ENCODE measurements around the gene CHCHD5. TPM values are rescaled to one million over a fixed set of nuclear protein-coding genes. Genes with fewer than 3 reads are reported as not detected.

CHCHD5 gene
- total and polyA plus RNA-seq, 2 donors = 24.6 to 37.2 TPM

DNA sequence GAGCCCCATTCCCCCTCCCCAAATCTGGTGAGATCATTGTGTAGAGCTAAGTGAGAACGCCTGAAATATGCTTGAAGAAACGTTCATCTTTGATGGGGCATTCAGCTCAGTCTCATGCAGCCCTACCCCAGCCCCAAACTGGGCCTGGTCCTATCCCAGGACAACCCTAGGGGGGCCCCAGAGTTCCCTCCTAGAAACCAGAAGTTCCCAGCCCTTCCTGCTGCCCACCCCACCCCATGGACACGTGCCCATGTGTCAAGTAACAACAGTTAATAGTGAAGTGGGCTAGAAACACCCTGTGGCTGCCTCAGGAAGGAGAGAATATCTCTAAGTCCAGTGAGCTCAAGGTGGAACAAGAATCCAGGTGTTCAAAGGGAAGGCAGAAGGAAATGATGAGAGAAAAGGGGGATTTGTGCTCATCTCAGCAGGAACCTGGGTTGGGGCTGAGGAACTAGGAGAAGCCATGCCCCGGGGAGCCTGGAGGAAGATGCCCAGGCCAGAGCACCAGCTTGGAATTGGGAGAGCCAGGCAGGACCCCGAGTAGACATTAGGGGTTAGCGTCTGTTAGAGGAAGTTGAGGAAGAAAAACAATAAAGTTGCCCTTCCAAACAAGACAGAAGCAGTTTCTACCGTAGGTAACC, 41.2 kb downstream of the CHCHD5 start:
- Histone ChIP-seq H3K9me3 (ENCODE audit: control insufficient read depth in 2 of 2, insufficient read depth in 1 of 2, low read length in 1 of 2) (no peaks in the 10 kb centered on the region), H3K4me1 (ENCODE audit: control insufficient read depth in 2 of 2, insufficient read depth in 2 of 2, low read length in 2 of 2) (peaks cover 11 to 36% of the 10 kb centered on the region in 2 donors), H3K27me3 (ENCODE audit: control insufficient read depth in 2 of 2, insufficient read depth in 1 of 2, low read length in 1 of 2) (no peaks in the 10 kb centered on the region), H3K36me3 (ENCODE audit: control insufficient read depth in 2 of 2, insufficient read depth in 2 of 2, low read length in 1 of 2) (no peaks in the 10 kb centered on the region), H3K4me3 (ENCODE audit: low read length in 2 of 2) (no peak overlapping the region), H3K27ac (ENCODE audit: low read depth in 1 of 2, low read length in 1 of 2) (no peak overlapping the region)
- 84% methylated on average over 7 of the region's 7 CpGs for WGBS
- DNase-seq (ENCODE audit: low read depth in 6 of 9, low spot score in 9 of 9) = no peak

DNA sequence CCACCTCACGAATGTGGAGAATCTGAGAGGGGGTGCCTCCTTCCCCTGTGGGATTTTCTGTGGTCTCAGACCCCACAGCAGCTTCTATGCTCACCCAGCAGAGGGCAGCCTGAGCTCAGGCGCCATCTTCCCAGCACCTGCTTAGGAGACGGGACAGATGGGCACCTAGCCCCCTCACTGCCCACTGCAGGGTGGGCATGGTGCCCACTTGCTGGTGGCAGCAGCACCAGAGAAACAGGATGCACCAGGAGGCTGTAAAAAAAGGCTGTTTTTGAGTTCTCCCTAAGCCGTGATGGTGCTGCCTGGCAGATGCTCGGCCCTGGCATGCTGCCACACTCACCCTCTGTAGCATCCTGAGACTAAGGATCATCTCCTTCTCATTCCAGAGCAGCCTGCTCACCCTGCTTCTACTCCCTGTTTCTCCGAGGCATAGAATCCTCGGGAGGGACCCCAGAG, 42.2 kb downstream of the CHCHD5 start:
- H3K36me3 ChIP-seq (ENCODE audit: control insufficient read depth in 2 of 2, insufficient read depth in 2 of 2, low read length in 1 of 2) = no peaks in the 10 kb centered on the region
- DNase-seq (ENCODE audit: low read depth in 6 of 9, low spot score in 9 of 9) = peak in 6 of 9 donors; percentile 38 to 80 (median 52)
- peak overlapping the region in 1 of 2 donors; percentile 47 for H3K4me3 ChIP-seq (ENCODE audit: low read length in 2 of 2)
- H3K9me3 ChIP-seq (ENCODE audit: control insufficient read depth in 2 of 2, insufficient read depth in 1 of 2, low read length in 1 of 2) = no peaks in the 10 kb centered on the region
- H3K27me3 ChIP-seq (ENCODE audit: control insufficient read depth in 2 of 2, insufficient read depth in 1 of 2, low read length in 1 of 2) = no peaks in the 10 kb centered on the region
- H3K4me1 ChIP-seq (ENCODE audit: control insufficient read depth in 2 of 2, insufficient read depth in 2 of 2, low read length in 2 of 2) = peaks cover 19 to 44% of the 10 kb centered on the region in 2 donors
- peak overlapping the region; percentile 62 to 73 for H3K27ac ChIP-seq (ENCODE audit: low read depth in 1 of 2, low read length in 1 of 2)
- WGBS = 6% methylated on average over 7 of the region's 7 CpGs

DNA sequence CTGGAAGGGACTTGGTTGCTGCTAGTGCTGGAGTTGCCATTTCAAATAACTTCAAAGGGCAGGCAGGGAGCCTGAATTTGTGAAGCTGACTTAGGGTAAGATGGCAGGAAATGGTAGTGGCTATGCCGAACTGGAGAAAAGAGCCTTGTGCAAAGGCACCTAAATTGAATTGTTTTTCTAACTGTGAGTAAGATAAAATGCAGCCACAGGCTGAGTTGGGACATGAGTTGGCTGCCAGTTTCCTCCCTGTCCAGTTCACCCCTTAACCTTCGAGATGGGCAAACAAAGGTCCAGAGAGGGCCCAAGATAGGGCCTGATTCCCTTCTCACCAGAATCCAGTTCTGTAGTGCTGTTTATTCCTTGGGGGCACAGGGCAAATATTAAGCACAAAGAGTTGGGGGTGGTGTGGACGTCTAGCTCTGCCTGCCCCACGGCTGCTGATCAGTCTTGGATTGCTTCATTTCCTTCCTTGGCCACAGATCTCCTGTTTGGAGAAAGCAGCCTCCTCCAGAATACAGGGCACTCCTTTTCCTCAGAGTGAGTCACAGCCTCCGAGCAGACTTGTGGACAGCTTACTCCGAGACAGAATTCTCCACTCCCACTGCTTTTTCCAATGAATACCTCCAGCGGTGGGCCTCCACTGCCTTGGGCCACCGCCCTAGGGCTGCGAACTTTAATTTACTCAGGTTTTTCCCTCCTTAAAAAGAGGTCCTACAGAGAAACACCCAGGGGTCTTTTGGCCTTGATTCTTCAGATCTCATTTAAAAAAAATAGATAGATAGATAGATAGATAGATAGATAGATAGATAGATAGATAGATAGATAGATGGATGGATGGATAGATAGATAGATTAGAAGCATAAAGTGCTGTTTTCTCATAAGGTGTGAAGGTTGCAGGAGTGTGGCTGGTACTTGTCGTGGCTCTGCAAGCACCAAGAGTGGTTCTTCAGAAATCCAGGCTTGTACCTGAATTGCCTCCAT, 42.9 kb downstream of the CHCHD5 start:
- no peaks in the 10 kb centered on the region for H3K36me3 ChIP-seq (ENCODE audit: control insufficient read depth in 2 of 2, insufficient read depth in 2 of 2, low read length in 1 of 2)
- no peaks in the 10 kb centered on the region for H3K9me3 ChIP-seq (ENCODE audit: control insufficient read depth in 2 of 2, insufficient read depth in 1 of 2, low read length in 1 of 2)
- 75% methylated on average over 10 of the region's 10 CpGs for WGBS
- peak overlapping the region; percentile 62 to 76 for H3K27ac ChIP-seq (ENCODE audit: low read depth in 1 of 2, low read length in 1 of 2)
- H3K27me3 ChIP-seq (ENCODE audit: control insufficient read depth in 2 of 2, insufficient read depth in 1 of 2, low read length in 1 of 2) = no peaks in the 10 kb centered on the region
- H3K4me3 ChIP-seq (ENCODE audit: low read length in 2 of 2) = peak overlapping the region in 1 of 2 donors; percentile 47
- H3K4me1 ChIP-seq (ENCODE audit: control insufficient read depth in 2 of 2, insufficient read depth in 2 of 2, low read length in 2 of 2) = peaks cover 23 to 51% of the 10 kb centered on the region in 2 donors
- peak in 1 of 9 donors; percentile 28 for DNase-seq (ENCODE audit: low read depth in 6 of 9, low spot score in 9 of 9)

DNA sequence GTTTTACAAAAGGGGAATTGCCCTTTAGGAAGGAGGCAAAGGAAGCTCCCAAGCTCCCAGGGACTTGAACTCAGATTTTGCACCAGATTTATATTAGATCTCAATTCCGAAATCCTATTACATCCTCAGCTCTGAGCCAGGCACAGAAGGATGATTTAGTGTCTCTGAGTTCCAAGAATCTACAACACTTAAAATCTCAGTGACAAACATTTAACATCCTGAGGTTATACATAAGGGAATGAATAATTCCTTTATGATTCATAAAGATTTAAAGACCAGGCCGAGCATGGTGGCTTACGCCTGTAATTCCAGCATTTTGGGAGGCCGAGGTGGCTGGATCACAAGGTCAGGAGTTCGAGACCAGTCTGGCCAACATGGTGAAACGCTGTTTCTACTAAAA, 44.8 kb downstream of the CHCHD5 start:
- DNase-seq (ENCODE audit: low read depth in 6 of 9, low spot score in 9 of 9) = no peak
- Histone ChIP-seq H3K4me1 (ENCODE audit: control insufficient read depth in 2 of 2, insufficient read depth in 2 of 2, low read length in 2 of 2) (peaks cover 23 to 60% of the 10 kb centered on the region in 2 donors), H3K9me3 (ENCODE audit: control insufficient read depth in 2 of 2, insufficient read depth in 1 of 2, low read length in 1 of 2) (no peaks in the 10 kb centered on the region), H3K27ac (ENCODE audit: low read depth in 1 of 2, low read length in 1 of 2) (no peak overlapping the region), H3K27me3 (ENCODE audit: control insufficient read depth in 2 of 2, insufficient read depth in 1 of 2, low read length in 1 of 2) (no peaks in the 10 kb centered on the region), H3K36me3 (ENCODE audit: control insufficient read depth in 2 of 2, insufficient read depth in 2 of 2, low read length in 1 of 2) (no peaks in the 10 kb centered on the region), H3K4me3 (ENCODE audit: low read length in 2 of 2) (no peak overlapping the region)
- WGBS = 98% methylated on average over 6 of the region's 6 CpGs

DNA sequence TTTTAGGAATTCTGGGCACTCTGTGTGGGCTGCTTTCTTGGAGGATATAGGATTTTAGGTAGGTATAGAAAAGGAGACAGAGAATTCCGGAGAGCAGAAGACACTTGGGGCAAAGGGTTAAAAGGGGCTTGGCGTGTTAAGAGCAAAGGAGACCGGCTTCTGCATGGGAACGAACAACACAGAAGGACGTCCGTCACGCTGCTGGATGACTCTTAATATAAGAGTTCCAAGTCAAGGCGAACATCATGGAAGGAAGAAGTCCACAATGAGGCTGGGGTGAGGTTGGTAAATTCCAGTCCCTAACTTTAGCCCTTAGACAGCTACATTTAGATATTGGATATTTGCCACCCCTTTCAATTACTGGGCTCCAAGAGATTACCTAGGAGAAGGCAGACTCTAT, 45.4 kb downstream of the CHCHD5 start:
- H3K27me3 ChIP-seq (ENCODE audit: control insufficient read depth in 2 of 2, insufficient read depth in 1 of 2, low read length in 1 of 2) = no peaks in the 10 kb centered on the region
- peaks cover 23 to 62% of the 10 kb centered on the region in 2 donors for H3K4me1 ChIP-seq (ENCODE audit: control insufficient read depth in 2 of 2, insufficient read depth in 2 of 2, low read length in 2 of 2)
- DNase-seq (ENCODE audit: low read depth in 6 of 9, low spot score in 9 of 9) = no peak
- no peaks in the 10 kb centered on the region for H3K36me3 ChIP-seq (ENCODE audit: control insufficient read depth in 2 of 2, insufficient read depth in 2 of 2, low read length in 1 of 2)
- no peak overlapping the region for H3K27ac ChIP-seq (ENCODE audit: low read depth in 1 of 2, low read length in 1 of 2)
- no peaks in the 10 kb centered on the region for H3K9me3 ChIP-seq (ENCODE audit: control insufficient read depth in 2 of 2, insufficient read depth in 1 of 2, low read length in 1 of 2)
- H3K4me3 ChIP-seq (ENCODE audit: low read length in 2 of 2) = no peak overlapping the region
- 97% methylated on average over 8 of the region's 8 CpGs for WGBS

DNA sequence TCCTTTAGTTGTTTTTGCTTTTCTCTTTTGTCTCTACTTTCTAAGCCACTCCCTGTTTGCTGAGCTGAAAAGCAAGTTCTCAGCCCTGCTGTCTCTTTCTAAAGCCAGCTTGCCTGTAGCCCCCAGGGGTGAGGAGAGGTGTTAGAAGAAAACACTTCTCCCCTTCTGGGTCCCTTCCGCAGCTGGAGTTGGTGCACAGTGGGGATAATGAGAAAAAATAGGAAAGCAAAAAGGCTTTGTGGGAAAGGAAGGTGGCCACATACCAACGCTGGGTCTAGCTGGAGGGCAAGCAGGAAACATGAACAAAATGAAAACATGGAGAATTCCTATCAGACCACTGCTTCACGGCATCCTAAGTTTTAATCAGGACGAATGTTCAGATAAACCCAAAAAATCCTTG, 45.9 kb downstream of the CHCHD5 start:
- Histone ChIP-seq H3K27ac (ENCODE audit: low read depth in 1 of 2, low read length in 1 of 2) (peak overlapping the region; percentile 47 to 72), H3K4me1 (ENCODE audit: control insufficient read depth in 2 of 2, insufficient read depth in 2 of 2, low read length in 2 of 2) (peaks cover 23 to 67% of the 10 kb centered on the region in 2 donors), H3K9me3 (ENCODE audit: control insufficient read depth in 2 of 2, insufficient read depth in 1 of 2, low read length in 1 of 2) (no peaks in the 10 kb centered on the region), H3K27me3 (ENCODE audit: control insufficient read depth in 2 of 2, insufficient read depth in 1 of 2, low read length in 1 of 2) (no peaks in the 10 kb centered on the region), H3K36me3 (ENCODE audit: control insufficient read depth in 2 of 2, insufficient read depth in 2 of 2, low read length in 1 of 2) (no peaks in the 10 kb centered on the region), H3K4me3 (ENCODE audit: low read length in 2 of 2) (no peak overlapping the region)
- DNase-seq (ENCODE audit: low read depth in 6 of 9, low spot score in 9 of 9) = peak in 1 of 9 donors; percentile 33
- 72% methylated on average over 4 of the region's 4 CpGs for WGBS

DNA sequence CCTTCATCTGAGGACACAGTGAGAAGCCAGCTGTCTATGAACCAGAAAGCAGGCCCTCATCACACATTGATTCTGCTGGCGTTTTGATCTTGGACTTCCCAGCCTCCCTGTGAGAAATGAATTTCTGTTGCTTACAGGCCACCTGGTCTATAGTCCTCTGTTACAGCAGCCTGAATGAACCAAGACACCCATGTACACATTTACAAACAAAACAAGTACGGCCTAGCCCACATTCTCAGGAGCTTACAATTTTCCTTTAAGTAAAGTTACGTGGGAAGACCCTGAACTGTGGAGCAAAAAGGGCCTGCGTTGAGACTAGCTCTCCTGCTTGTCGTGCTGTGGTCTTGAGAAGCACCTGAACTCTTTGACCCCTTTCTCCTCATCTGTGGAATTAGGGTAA, 49.3 kb downstream of the CHCHD5 start:
- peaks cover 12 to 66% of the 10 kb centered on the region in 2 donors for H3K4me1 ChIP-seq (ENCODE audit: control insufficient read depth in 2 of 2, insufficient read depth in 2 of 2, low read length in 2 of 2)
- WGBS = 97% methylated on average over 5 of the region's 5 CpGs
- H3K4me3 ChIP-seq (ENCODE audit: low read length in 2 of 2) = no peak overlapping the region
- no peaks in the 10 kb centered on the region for H3K27me3 ChIP-seq (ENCODE audit: control insufficient read depth in 2 of 2, insufficient read depth in 1 of 2, low read length in 1 of 2)
- DNase-seq (ENCODE audit: low read depth in 6 of 9, low spot score in 9 of 9) = no peak
- no peaks in the 10 kb centered on the region for H3K9me3 ChIP-seq (ENCODE audit: control insufficient read depth in 2 of 2, insufficient read depth in 1 of 2, low read length in 1 of 2)
- H3K36me3 ChIP-seq (ENCODE audit: control insufficient read depth in 2 of 2, insufficient read depth in 2 of 2, low read length in 1 of 2) = no peaks in the 10 kb centered on the region
- H3K27ac ChIP-seq (ENCODE audit: low read depth in 1 of 2, low read length in 1 of 2) = no peak overlapping the region

DNA sequence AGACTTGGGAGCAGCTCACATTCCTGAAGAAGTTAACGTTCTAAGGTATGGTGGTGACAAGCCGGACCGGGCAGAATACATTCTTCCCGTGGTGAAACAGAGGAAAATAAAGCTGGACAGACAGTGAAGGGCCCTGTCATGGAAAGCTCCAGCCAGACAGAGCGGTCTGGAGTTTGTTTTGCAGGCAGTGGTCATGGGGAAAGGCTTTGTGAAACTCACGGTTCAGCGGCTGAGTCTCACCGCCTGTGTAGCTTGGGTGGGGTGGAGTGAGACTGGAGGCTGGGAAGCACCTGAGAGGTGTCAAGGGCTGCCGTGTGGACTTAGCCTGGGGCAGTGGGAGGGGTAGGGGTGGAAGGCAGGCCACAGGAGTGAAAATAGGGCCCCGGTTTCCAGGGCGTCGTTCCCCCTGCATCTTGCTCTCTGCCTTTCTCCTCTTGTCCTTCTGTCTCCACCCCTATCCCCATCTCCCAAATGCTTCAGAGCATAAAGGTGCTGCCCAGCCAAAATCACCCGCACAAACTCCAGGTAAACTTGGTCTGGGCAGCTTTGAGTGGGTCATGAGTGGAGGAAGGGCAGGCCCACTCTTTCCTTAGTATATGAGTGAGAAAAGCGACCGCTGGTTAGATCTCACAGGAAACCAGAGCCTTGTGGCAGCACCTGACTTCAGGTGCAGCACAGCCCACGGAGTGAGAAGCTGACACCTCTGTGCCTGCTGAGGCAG, 49.9 kb downstream of the CHCHD5 start:
- H3K4me3 ChIP-seq (ENCODE audit: low read length in 2 of 2) = no peak overlapping the region
- DNase-seq (ENCODE audit: low read depth in 6 of 9, low spot score in 9 of 9) = peak in 1 of 9 donors; percentile 31
- H3K27ac ChIP-seq (ENCODE audit: low read depth in 1 of 2, low read length in 1 of 2) = peak overlapping the region in 1 of 2 donors; percentile 46
- H3K36me3 ChIP-seq (ENCODE audit: control insufficient read depth in 2 of 2, insufficient read depth in 2 of 2, low read length in 1 of 2) = no peaks in the 10 kb centered on the region
- H3K9me3 ChIP-seq (ENCODE audit: control insufficient read depth in 2 of 2, insufficient read depth in 1 of 2, low read length in 1 of 2) = no peaks in the 10 kb centered on the region
- no peaks in the 10 kb centered on the region for H3K27me3 ChIP-seq (ENCODE audit: control insufficient read depth in 2 of 2, insufficient read depth in 1 of 2, low read length in 1 of 2)
- 80% methylated on average over 16 of the region's 16 CpGs for WGBS
- H3K4me1 ChIP-seq (ENCODE audit: control insufficient read depth in 2 of 2, insufficient read depth in 2 of 2, low read length in 2 of 2) = peaks cover 12 to 66% of the 10 kb centered on the region in 2 donors
